GM19025 (cell line): ENCODE results near the gene AP4E1.
"Not testable (repeated sequence)": the region's sequence is repeated elsewhere in the genome, so short reads cannot be mapped to it uniquely, and the experiment has no call there.

Experiments
- ATAC-seq: cut with Tn5 transposase; IDR thresholded peaks from one replicate; pipeline ENCODE4 v1.9.1; 2021; ENCODE audit warnings: mild to moderate bottlenecking, low read depth, moderate library complexity; ENCODE audit not compliant: unreplicated experiment

Gene AP4E1

GRCh38 chr15:50939911-50940310 lies 31.4 kb downstream of the AP4E1 start:
- no peak for ATAC-seq

GRCh38 chr15:50940506-50940905 lies 32.0 kb downstream of the AP4E1 start:
- ATAC-seq = no peak

- no peak for ATAC-seq
These were observed 35.2 kb downstream of the AP4E1 start for GRCh38 chr15:50943638-50944037.

- ATAC-seq = no peak
These were observed 36.2 kb downstream of the AP4E1 start for GRCh38 chr15:50944672-50945071.

- ATAC-seq = no peak
These were observed 37.2 kb downstream of the AP4E1 start for GRCh38 chr15:50945725-50946124.

- not testable (repeated sequence) for ATAC-seq
These were observed 42.3 kb downstream of the AP4E1 start for GRCh38 chr15:50950745-50951144.

- ATAC-seq = no peak
These were observed 44.8 kb downstream of the AP4E1 start for GRCh38 chr15:50953302-50953701.

- not testable (repeated sequence) for ATAC-seq
These were observed 46.4 kb downstream of the AP4E1 start for GRCh38 chr15:50954837-50955236.

GRCh38 chr15:50959717-50960116 lies 51.2 kb downstream of the AP4E1 start:
- no peak for ATAC-seq

GRCh38 chr15:50964075-50964474 lies 55.6 kb downstream of the AP4E1 start:
- no peak for ATAC-seq

- ATAC-seq = no peak
These were observed 59.9 kb downstream of the AP4E1 start for GRCh38 chr15:50968353-50968752.

- ATAC-seq = no peak
These were observed 62.0 kb downstream of the AP4E1 start for GRCh38 chr15:50970524-50970923.

GRCh38 chr15:50971115-50971514 lies 62.6 kb downstream of the AP4E1 start:
- no peak for ATAC-seq

- no peak for ATAC-seq
These were observed 63.1 kb downstream of the AP4E1 start for GRCh38 chr15:50971542-50971941.

GRCh38 chr15:50973605-50974004 lies 65.1 kb downstream of the AP4E1 start:
- ATAC-seq = no peak

GRCh38 chr15:50977162-50977561 lies 68.7 kb downstream of the AP4E1 start:
- no peak for ATAC-seq

GRCh38 chr15:50978580-50978979 lies 70.1 kb downstream of the AP4E1 start:
- ATAC-seq = no peak

- ATAC-seq = no peak
These were observed 70.6 kb downstream of the AP4E1 start for GRCh38 chr15:50979041-50979440.

GRCh38 chr15:50993598-50993997 lies 85.1 kb downstream of the AP4E1 start:
- no peak for ATAC-seq

GRCh38 chr15:50996641-50997040 lies 88.2 kb downstream of the AP4E1 start:
- ATAC-seq = no peak

GRCh38 chr15:50997371-50998051 lies 89.0 kb downstream of the AP4E1 start:
- no peak for ATAC-seq

GRCh38 chr15:51004103-51004551 lies 95.6 kb downstream of the AP4E1 start:
- ATAC-seq = no peak
